LNCAP (cell line): ENCODE data around the gene UCHL3.

Experiments
- CTCF ChIP-seq: fragments of 450-650 bp; IDR thresholded peaks from 2 replicates; pipeline ENCODE4 v1.5.1; 2017; ENCODE audit warnings: mild to moderate bottlenecking

Gene UCHL3

GRCh38 chr13:75617230-75617629 lies 67.6 kb downstream of the UCHL3 start:
- no peak for TF ChIP-seq CTCF

DNA sequence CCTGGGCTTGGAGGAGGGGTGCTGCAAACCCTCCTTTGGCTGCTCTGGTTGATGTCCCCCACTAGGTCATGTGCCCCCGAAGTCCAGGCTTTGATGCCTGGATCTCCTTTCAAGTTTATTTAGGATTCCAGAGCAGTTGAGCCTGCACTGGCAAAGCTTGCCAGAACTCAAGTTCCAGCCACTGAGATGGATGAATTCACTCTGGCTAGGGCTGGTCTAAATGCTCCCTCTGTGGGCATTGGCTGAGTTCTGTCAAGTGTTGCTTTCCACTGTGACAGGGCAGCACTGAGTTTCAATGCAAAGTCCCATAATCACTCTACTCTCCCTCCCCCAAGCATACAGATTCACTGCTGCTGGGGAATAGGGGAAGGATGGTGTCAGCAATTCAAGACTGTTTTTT lies 68.7 kb downstream of the UCHL3 start:
- TF ChIP-seq CTCF, result no peak

DNA sequence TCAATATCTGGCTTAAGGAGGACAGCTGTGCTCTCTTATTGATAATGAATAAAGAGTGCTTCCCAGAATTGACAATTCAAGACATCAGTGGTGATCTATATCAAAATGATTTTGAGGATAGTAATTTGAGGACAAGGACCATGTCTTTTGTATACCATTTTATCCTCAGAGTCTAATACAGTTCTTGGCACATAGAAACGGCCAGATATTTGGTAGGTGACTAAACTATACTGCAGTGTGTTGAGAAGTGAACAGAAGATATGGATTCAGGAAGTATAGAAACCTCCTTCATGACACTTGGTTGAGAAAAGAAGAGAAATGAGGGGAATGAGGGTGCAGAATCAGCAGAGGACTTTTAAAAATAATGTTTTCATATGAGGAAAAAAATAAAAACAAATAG lies 70.4 kb downstream of the UCHL3 start:
- TF ChIP-seq CTCF, result no peak

GRCh38 chr13:75621147-75621546 lies 71.6 kb downstream of the UCHL3 start:
- TF ChIP-seq CTCF, result no peak

DNA sequence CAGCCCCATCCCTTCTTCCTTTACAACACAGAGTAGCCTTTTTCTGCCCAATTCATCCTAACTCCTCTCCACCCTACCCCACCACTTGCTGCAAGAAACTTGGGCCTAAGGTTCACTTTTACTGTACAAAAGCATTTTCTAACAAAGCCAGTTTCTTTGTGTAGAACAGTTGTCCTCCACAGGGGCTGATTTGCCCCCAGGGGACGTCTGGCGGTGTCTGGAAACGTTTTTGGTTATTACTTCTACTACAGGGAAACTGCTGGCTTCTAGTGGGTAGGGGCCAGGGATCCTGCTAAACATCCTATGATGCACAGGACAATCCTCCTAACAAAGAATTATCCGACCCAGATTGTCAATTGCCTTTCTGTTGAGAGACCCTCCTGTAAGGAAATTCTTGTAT lies 79.2 kb downstream of the UCHL3 start:
- no peak for TF ChIP-seq CTCF

DNA sequence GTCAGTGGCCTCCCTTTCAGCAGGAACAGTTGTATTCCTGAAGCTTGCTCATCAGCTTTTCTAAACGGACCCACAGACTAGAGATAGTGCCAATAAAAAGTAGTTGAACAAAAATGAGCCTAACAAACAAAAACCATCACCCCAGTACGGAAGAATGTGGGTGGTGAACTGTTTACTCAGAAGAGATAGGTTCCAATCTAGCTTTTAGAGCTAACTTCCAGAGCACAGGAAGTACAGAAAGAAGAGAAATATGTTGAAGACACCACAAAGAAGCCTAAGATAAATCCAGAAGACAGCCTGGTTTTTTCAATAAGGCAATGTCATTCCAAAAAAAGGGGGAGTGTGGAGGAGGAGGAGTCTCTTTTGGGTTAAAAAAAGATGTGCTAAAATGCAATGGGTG lies 83.7 kb downstream of the UCHL3 start:
- no peak for TF ChIP-seq CTCF

DNA sequence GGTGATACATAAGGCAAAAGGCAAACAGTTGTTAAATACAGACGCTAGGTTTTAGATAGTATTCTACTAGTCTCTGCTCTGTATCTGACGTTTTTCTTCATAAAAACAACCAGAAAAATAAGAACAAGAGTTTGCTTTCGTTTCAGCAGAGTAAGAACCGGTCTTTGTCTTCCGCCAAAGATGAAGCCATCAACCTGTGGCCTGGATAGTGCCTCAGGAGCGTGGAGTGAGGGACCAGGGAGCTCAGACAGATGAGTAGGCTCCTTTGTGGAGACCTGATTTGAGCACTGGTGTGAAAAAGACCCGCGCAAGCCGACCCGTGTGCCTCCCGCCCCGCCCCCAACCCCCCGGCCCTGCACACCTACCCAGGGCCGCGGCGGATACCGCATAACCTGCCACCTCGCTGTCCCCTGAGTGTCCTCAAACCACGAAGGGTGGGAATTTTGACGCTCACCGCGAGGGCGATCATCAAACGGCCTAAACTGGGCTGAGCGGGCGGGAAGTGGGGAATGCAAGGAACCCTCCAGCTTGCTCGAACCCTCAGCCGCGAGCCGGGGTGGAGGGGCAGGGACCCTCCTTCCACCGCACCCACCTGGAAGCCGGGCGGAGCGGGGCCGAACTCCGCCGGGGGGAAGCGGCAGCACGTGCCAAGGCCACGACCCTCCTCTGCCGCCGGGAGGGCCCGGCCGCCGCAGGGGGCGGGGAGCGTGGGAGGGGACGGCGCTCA lies 85.7 kb downstream of the UCHL3 start:
- TF ChIP-seq CTCF, result no peak
